ENCODE data around the gene ENTREP3.

Gene ENTREP3

DNA sequence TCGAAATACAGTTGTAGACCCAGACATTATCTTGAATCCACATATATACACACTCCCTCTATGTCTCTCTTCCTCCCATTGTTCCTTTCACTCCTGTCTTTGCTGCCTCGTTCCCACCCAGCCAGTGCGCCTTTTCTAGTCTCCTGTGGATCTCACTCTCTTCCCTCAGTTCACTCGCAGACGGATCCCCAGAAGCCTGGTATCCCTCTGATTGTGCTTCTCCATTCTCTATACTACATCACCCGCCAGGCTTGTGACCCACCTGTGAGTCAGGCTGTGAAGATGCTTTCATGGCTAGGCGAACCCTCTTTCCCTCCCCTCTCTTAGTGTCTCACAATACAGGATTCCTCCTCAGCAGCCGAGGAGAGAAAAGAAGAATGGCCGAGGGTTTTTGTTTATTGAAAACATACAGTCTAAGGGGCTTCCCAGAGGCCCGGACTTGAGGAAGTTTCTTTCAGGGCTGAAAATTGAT, 23.4 kb upstream of the ENTREP3 start:
- no peak for DNase-seq

DNA sequence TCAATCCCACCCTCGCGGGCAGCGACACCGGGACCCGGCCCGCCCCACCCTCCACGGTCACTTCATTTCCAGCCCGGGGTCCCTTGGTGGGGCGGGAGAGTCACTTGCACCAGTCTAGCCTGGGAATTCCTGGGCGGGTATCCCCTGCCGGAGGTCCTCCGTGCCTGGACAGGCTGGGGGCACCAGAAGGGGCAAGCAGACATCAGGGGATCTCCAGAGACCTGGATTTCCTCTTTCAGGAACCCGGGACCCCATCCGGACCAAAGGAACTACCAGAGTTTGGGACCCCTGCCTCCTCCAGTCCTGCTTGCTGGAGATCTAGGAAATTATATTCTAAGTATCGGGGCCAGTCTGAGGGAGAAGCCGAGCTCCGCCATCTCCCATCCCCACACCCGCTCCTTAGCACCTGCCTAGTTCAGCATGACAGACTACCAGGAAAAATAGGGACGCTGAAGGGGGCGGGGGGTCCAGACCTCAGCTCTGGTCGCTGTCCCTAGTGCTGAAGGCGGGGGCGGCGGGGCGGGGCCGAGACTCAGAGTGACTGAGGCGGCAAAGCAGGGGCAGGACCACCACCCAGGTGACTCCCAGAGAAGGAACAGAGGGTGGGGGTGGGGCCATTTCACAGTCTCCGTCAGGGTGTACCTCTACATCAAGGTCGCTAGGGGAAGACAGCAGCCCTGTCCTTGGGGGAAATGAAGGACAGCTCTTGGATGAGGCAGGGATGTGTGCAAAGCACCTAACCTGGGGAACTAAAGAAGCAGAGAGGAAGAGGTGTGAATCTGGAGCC, 22.8 kb upstream of the ENTREP3 start:
- peak; percentile 59 for DNase-seq

DNA sequence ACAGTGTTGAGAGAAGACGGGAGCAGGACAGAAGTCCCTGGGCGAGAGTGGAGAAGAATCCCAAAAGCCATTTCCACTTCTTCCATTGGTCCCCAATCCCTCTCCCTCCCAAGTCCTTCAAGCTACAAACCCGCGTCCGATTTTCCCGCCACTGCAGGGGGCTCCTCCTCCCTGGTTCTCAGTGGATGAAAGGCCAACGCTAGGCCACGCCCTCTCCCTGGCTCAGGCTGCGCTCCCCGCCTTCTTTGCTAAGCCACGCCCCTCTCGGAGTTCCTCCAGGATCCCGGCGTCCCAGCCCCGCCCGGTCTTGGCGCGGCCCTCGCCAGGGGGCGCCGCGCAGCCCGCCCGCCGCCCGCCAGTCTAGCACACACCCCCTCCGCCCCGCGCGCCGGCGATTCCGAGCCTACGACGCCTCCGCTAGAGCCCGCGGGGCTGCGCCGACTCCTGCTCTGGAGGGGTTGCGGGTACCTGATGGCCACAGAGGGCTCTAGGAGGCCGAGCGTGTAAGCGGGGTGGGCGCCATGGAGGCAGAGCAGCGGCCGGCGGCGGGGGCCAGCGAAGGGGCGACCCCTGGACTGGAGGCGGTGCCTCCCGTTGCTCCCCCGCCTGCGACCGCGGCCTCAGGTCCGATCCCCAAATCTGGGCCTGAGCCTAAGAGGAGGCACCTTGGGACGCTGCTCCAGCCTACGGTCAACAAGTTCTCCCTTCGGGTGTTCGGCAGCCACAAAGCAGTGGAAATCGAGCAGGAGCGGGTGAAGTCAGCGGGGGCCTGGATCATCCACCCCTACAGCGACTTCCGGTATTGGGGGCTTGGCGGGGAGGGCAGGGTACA, 22.0 kb upstream of the ENTREP3 start, which contains the start of gene HCN3:
Gene HCN3 (plus strand): TSS at position 394 of the 832 bp plus-strand sequence. CDS start 128 bp downstream, at position 522.
- DNase-seq: peak; percentile 92

DNA sequence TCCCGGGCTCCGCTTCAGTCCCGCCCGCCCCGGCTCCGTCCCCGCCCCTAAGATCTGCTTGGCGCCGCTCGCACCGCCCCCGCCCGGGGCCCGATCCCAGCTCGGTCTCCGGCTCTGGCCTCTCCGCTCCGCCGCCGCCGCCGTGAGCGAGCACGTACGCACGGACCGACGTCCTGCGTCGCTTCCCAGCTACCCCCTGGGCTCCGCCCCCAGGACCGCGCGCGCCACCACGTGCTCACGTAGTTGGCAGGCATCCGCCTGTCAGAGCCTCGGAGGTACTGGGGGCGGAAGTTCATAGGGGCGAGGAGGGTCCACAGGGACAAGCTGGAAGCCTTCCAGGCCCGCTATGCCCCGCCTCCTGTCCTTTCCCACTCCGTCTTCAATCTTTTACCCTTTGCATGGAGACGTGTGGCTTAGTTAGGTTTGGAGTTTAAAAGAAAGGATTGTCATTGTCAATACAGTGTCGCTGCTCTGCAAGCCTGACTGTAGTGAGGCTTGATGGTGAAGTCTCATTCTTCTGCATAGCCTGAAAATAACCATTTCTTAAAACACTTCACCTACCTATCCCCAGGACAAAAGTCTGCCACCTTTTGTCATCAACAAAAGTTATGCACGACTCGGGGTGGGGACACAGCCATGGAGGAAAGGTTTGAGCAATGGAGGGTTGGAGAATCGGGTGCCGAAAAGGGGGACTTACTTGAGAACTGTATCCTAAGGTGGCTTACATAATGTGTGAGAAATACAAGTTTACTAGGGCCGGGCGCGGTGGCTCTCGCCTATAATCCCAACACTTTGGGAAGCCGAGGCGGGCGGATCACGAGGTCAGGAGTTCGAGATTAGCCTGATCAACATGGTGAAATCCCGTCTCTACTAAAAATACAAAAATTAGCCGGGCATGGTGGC, 18.3 kb upstream of the ENTREP3 start, which contains the start of gene CLK2:
Gene CLK2 (minus strand): TSS at position 162 of the 903 bp plus-strand sequence. CDS start 2,527 bp downstream, outside the sequence.
- DNase-seq: peak; percentile 81

DNA sequence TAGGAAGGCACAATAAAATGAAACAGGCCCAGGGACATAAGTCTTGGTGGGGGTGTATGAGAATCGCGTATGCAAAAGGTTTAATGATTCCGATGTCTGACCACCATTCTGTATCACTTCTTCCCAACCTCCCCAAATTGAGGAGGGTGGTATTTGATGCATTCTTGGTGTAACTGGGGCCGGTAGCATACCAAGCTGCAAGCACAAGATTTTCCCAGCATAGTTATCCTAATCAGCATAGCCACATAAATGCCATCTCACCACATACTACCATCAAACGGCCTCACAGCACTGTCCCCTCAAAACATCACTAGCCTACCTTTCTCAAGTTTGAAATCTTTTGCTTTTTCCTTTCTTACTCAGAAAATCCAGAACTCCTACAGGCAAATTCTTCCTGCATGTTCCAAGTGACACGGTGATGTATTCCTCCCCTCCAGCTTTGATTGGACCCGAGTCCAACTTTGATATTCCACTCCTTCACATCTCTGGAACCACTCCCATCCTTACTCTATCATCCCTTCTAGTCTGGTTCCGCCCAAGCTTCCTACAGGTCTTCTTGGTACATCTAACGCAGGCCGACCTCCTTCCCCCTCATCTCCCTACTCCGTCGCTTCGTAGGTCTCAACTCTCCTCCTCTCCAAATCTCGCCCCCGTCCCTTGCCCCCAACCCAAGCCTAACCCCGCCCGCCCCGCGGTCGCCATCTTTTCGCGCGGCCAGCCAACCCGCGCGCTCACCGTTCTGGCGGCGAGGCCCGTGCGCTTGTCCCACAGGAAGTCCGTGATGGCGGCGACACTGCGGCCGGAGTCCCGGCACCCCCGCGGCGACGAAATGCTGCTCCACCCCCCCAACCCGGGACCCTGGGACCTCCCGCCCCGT, 17.4 kb upstream of the ENTREP3 start:
- peak; percentile 52 for DNase-seq

DNA sequence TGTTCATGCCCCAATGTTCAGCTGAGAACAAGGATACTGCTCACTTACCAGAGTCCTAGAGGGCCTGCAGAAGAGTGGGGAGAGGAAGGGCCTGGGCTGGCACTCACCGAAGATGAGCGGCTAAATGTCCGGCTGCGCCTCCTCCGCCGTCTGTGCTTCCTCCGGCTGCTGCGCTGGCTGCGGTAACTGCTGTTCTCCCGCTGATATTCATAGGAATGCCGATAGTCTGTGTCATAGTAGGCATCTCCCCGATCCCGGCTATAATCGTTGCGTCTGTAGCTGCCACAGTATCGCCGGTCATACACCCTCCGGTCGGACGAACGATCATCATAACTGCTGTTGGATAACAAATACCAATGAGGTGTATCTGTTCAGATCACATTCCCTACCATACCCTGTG, 14.1 kb upstream of the ENTREP3 start:
- DNase-seq: no peak

DNA sequence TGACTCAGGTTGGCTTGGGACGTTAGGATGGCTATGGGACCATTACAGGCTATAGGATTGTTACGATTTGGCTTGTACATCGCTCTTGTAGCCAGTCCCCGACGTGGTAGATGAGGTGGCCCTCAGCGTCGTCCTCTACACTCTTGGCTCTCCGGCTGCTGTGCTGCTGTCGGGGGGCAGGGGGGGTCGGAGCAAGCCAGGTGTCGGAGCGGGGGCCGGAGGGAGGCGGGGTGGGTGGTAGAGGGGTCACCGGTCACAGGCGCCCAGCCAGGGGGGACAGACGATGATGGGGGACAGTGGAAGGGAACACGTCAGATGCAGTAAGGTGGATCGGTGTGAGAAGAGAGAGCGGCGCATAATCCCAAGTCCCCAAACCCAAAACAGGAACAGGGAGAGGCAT, 13.3 kb upstream of the ENTREP3 start:
- no peak for DNase-seq

DNA sequence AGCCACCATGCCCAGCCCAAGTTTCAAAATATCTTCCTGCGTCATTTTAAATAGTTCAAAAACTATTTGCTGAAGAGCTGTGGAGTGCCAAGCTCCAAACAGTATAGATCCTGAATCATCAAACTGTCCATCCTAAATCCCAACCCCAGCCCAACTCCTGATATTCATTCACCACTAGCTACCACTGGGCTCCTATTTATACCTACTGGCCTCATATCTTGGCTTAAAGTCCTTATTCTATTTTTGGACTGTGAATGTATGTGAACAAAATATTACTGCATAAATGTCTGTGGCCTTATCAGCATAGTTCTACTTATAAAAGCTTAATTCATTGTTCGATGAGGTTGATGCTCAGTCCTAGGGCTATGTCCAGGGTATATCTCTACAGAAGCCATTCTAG, 12.1 kb upstream of the ENTREP3 start:
- no peak for DNase-seq

DNA sequence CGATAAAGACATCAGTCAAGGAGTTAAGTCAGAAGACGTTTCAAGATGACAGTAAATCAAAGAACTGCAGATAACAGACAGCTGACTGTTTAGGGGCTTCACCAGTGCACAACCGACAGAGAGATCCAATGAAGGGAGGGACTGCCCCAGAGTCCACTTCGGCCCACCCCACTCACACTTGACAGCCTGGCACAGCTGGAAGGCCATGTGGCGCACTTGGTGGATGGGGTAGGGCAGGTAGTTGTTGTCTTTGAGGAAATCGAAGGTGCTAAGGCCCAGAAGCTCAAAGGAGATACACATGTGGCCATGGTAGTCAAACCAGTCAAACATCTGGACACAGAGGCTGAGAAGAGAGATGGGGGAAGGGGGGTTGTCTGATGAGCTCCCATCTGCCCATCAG, 11.3 kb upstream of the ENTREP3 start:
- no peak for DNase-seq

DNA sequence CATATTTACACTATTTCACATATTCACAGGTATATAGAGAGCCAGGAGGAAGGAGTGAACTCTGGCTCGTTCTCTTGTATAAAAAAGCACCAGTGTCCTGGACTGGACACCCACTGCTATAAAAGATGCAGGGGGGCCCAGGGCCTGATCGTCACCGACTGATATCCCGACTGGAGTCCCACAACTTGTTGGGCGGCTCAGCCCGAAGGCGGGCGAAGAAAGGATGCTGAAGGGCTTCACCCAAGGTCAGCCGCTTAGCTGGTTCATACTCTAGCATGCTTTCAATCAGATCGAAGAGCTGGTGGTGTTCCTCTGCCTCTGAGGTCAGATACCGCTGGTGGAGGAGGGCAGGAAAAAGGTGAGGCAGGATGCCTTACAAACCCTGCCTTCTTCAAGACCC, 7.8 kb upstream of the ENTREP3 start:
- DNase-seq: no peak

DNA sequence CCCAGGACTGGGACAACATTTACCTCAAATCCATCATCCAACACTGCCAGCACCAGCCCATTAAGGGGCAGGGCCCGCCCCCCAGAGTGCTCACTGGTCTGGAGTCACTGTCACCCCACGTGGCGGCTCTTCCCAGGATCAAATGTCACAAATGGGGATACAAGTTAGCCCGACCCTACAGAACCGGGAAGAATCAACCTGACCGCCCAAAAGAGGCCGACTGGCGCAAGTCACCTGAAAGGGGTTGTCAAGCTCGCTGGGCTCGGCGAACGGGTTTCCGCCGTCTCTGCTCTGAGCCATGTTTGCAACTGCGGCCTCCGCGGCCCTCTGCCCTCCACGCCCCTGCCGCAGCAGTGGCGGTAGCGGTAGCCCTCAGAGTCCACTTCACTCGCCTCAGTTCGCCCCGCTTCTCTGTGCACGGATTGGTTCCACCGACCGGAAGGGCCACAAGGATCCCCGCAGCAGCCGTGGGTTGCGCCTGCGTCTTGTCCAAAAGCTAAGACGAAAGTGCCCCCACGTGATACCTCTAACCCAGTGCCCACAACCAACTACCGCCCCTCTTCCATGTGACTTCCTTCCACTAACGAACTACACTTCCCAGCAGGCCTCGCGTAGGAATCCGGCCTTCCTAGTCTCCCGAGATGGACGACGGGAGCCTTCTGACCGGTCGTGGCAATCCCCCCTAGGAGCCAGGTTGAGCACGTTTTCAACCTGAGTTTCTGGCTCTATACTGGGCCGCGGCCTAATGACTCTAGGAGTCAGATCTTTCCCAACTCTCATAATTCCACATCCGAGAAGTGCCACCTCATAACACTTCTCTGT, 6.8 kb upstream of the ENTREP3 start, which contains the start of gene SCAMP3:
Gene SCAMP3 (minus strand): TSS at position 509 of the 822 bp plus-strand sequence. CDS start 209 bp downstream, at position 300.
- peak; percentile 79 for DNase-seq

DNA sequence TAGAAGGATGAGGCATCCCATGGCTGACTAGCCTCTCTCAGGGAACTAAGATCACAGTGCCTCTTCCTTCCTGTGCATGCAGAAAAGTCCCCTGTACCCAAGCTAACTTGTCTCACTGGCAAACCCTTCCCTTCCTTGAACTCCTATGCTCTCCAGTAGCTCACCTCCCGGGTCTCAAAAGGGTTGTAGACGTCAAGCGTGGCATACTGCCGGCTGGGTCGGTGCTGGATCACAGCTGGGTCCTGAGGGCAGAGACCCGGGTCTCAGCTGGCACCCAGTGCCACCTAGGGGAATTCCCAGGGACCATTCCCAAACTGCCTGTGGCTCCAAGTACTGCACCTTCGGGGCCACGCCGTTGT, 6.2 kb upstream of the ENTREP3 start:
- no peak for DNase-seq

DNA sequence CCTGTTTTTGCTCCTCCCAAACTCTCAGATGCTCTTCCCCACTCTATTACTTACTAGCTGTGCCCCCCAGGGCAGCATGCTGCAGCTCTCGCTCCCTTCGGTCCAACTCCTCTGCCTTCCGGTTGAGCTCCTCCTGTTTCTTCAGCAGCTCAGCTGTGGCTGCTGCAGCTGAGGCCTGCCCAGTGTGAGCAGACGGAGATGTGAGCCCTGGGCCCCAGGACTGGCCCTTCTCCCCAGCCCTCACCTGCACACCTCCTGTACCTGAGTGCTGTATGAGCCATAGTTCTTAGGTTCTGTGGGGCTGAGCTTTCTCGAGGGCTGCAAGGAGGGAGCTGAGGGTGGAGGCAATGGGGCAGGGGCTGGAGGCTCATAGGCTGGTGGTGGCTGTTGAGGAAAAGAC, 5.0 kb upstream of the ENTREP3 start:
- no peak for DNase-seq

DNA sequence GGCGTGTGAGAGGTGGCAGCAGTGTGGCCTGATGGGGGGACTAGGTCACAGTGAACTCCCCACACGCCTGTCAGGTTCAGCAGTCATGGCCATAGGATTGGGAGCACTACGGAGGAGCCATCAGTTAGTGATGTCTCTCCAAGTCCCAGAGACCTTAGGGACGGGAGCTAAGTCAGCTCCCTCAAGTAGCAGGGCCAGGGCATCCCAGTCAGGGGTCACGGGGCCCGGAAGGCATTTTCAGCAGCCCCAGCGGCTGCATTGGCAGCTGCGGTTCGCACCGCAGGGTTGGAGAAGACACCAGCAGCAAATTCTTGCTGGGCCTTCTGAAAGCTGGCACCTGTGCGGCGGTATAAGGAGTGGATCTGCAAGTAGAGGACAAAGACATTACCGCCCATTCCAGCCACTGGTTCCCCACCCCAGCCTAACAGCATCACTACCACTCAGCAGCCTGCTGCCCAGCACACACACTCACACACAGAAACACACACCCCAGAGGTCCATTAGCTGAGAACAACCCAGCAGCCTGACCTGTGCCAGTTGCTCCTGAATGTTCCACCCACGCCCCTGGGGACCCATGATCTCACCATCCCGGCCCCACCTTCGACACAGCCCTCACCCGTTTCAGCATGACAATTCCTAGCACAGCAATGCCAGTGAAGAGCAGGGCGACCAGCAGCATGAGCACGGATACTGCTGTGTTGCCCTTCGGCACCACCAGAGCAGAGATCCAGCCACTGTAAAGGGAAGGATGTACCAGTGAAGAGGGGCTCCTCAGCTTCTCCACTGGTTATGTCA, 972 bp upstream of the ENTREP3 start:
- no peak for DNase-seq

DNA sequence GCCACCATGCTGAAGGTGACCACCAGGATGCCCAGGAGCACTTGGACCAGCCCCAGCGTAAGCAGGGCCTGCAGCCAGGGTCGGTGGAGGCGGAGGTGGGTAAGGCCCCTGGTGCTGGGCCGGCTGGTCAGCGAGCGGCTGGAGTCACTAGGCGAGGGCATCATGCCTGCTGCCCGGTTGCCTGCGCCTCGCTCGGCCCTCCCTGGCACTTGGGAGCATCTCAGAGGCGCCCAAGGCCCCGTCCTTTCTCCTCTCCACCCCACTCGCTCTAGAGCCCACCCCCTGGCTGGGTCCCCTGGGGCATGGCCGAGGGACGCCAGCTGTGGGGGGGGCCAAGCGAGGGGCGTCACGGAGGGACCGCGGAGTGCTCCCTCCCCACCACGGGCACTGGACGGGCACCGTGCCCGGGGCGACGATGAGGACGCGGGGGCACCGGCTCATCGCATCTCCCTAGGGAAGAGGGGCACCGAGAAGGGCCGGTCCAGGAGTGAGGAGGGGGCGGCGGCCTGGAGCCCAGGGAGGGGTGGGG, 505 bp downstream of the ENTREP3 start:
- DNase-seq: peak; percentile 75

DNA sequence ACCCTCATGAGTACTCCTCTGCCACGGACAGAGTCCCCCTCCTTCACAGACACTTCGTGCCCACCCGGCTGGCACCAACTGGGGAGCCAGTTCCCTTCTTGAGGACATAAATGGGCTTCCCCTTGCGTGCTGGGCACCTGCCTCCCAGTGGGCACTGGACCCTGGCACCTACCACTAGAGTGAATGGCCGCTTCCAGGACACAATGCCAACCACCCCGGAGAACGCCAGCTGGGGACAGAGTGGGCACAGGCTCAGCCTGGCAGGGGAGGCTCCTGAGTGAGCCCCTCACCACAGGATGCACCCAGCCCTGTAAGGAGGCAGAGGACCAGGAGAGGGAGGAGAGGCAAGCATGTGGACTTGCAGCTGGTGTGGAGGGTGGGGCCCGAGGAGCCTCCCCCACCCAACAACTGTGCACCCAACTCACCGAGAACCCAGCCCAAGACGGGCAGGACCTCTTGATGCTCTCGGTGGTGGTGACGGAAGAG, 1.0 kb downstream of the ENTREP3 start:
- DNase-seq: no peak

DNA sequence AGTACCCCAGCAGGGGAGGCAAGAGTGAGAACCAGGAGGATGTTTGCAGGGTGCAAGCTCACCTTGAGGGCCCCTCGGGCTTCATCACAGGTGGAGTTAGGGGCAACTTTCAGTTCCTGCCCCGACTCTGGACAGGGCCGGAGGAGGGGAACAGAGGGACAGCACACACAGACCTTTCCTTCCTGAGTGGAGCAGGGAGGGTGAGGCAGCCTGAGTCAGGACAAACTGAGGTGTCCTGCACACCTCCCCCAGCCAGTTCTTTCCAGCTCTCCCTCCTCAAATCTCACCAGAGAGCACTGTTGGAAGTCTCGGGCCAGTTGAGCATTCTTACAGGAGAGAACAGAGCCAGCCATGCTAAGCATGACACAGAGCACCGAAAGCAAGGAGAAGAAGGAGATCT, 1.5 kb downstream of the ENTREP3 start:
- no peak for DNase-seq

DNA sequence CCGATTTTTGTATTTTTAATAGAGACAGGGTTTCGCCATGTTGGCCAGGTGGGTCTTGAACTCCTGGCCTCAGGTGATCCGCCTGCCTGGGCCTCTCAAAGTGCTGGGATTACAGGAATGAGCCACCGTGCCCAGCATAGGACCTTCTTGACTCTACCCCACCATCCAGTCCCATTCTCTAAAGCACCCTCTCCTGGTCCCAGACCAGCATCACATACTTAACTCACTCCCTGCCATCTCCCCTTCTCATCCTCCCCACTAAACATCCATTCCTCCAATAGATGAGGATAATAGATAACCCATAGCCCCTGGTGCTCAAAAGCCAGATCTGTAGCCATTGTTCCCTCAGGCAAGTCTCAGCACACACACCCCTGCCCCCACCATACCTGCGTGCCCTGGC, 2.1 kb downstream of the ENTREP3 start:
- no peak for DNase-seq

DNA sequence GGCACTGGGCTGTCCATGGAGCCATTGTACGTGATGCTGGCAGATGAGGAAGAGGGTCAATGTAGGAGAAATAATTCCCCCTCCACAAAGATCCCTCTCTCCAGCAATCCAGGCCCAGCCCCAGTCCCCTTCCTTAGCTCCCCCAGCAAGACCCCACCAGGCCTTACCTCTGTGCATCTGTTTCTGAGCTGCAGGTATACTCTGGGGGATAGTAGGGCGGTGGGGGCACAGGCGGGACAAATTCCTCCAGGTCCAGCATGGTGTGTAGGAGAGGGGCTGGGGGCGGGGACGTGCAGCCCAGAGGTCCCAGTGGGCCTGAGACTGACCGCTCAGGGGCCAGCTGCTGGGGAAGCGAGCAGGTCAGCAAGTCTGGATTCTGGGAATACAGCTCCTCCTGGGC, 3.7 kb downstream of the ENTREP3 start:
- no peak for DNase-seq

All from right kidney (tissue), 1 donor.